ENCODE results near the gene LRIF1.

The LRIF1 gene

DNA sequence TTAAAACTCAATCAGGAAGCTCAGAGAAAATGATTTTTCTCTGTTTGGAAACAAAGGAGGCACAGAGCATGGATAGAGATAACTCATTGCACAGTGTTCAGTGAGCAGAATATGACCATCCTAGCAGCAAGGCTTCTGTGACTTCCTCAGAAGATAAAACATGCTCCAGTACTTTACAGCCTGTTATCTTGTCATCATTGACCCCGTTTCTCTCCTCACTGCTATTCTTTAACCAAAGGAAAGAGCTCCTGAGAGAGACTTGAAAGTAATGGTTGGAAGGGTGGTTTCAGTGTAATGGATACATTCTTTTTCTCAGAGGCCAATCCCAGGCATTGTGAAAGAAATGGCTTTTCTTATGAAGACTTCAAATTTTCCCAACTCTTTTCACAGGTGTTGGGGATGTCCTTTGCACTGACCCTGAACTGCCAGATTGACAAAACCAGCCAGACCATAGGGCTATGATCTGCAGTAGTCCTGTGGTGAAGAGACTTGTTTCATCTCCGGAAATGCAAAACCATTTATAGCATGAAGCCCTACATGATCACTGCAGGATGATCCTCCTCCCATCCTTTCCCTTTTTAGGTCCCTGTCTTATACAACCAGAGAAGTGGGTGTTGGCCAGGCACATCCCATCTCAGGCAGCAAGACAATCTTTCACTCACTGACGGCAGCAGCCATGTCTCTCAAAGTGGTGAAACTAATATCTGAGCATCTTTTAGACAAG lies 64.8 kb downstream of the LRIF1 start:
- H3K4me3 ChIP-seq (replicated peaks; ENCODE audit: low read depth, low read length), result no peak overlapping the region
- TF ChIP-seq, protein P1, sequence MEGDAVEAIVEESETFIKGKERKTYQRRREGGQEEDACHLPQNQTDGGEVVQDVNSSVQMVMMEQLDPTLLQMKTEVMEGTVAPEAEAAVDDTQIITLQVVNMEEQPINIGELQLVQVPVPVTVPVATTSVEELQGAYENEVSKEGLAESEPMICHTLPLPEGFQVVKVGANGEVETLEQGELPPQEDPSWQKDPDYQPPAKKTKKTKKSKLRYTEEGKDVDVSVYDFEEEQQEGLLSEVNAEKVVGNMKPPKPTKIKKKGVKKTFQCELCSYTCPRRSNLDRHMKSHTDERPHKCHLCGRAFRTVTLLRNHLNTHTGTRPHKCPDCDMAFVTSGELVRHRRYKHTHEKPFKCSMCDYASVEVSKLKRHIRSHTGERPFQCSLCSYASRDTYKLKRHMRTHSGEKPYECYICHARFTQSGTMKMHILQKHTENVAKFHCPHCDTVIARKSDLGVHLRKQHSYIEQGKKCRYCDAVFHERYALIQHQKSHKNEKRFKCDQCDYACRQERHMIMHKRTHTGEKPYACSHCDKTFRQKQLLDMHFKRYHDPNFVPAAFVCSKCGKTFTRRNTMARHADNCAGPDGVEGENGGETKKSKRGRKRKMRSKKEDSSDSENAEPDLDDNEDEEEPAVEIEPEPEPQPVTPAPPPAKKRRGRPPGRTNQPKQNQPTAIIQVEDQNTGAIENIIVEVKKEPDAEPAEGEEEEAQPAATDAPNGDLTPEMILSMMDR (IDR thresholded peaks at IDR 0.05; ENCODE audit: low read length, missing control alignments), result no peak
- no peak for DNase-seq (ENCODE audit: low read depth)

DNA sequence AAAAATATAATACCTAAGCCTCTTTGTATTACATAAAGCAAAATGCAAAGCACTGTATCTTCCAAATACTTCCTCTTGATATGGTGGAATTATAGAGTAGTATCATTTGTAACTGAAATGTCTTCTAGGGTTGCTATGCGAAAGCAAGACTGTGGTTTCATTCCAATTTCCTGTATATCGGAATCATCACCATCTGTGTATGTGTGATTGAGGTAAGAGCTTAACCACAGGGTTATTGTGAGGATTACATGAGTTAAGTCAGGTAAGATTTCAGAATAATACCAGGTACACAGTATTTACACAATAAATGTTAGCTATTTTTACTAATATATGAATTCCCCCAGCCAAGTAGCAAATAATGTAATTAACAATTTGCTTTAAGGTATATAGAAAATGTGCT lies 66.0 kb downstream of the LRIF1 start:
- TF ChIP-seq, protein P1 (IDR thresholded peaks at IDR 0.05; ENCODE audit: low read length, missing control alignments), result no peak
- DNase-seq (ENCODE audit: low read depth), result no peak

More for the DNA sequence above, 66.0 kb downstream of the LRIF1 start:
- no peak overlapping the region for H3K4me3 ChIP-seq (replicated peaks; ENCODE audit: low read depth, low read length)

All from fibroblast of pulmonary artery (primary cell).